Activated T-cell treated with anti-CD3 and anti-CD28 coated beads, Interleukin-2, amount 50 U/mL, for 72 hours (primary cell): ENCODE results near the gene FLRT2. TPM values are rescaled to one million over a fixed set of nuclear protein-coding genes. Genes with fewer than 3 reads are reported as not detected.

ENCODE experiments used
- ATAC-seq, 2 donors: fragments of 150-1000 bp; cut with Tn5 transposase; replicated peaks in 1 of 2; 2 replicates each; pipeline ENCODE4 v1.10.0; 2021; ENCODE audit warnings: moderate library complexity in 2 of 2, mild to moderate bottlenecking in 1 of 2
- DNase-seq, 2 donors: peaks; one replicate each; pipeline ENCODE4 v3.0.0; 2021 to 2022; ENCODE audit warnings: mixed read lengths in 1 of 2
- H3K27ac Mint-ChIP-seq: one replicate; pipeline ENCODE4 v1.8.0; 2022; ENCODE audit warnings: mild to moderate bottlenecking, moderate library complexity, mixed read lengths
- H3K27me3 Mint-ChIP-seq: one replicate; pipeline ENCODE4 v1.8.0; 2022; ENCODE audit warnings: low read depth, mixed read lengths
- H3K36me3 Mint-ChIP-seq, 2 donors: one replicate each; pipeline ENCODE4 v1.8.0; 2022; ENCODE audit warnings: mixed read lengths in 2 of 2, mild to moderate bottlenecking in 1 of 2; ENCODE audit not compliant: insufficient read depth in 2 of 2
- H3K4me1 Mint-ChIP-seq: one replicate; pipeline ENCODE4 v1.8.0; 2022; ENCODE audit warnings: low read depth, mixed read lengths
- H3K4me3 Mint-ChIP-seq, 2 donors: one replicate each; pipeline ENCODE4 v1.8.0; 2022; ENCODE audit warnings: mild to moderate bottlenecking in 2 of 2, mixed read lengths in 2 of 2, moderate library complexity in 2 of 2
- H3K9me3 Mint-ChIP-seq, 2 donors: one replicate each; pipeline ENCODE4 v1.8.0; 2022; ENCODE audit warnings: mixed read lengths in 2 of 2
- total RNA-seq, 2 donors: library from RNA; stranded (reverse); gene quantifications; one replicate each; pipeline ENCODE4 v1.2.3, GENCODE V29; 2022

The FLRT2 gene
- total RNA-seq, 2 donors from 2014 or later, result not detected

- no peak for ATAC-seq
- Mint-ChIP-seq H3K9me3 (no peaks in the 10 kb centered on the region), H3K27ac (no peak overlapping the region), H3K4me1 (peaks cover 9% of the 10 kb centered on the region), H3K27me3 (no peaks in the 10 kb centered on the region), H3K4me3 (no peak overlapping the region), H3K36me3 (no peaks in the 10 kb centered on the region)
- DNase-seq, result no peak
Observed at GRCh38 chr14:85576848-85577542, 47.1 kb downstream of the FLRT2 start.

- no peak overlapping the region for H3K27ac Mint-ChIP-seq
- H3K4me1 Mint-ChIP-seq, result peaks cover 8% of the 10 kb centered on the region
- H3K4me3 Mint-ChIP-seq, result no peak overlapping the region
- ATAC-seq (no peak), DNase-seq (no peak)
- H3K27me3 Mint-ChIP-seq, result no peaks in the 10 kb centered on the region
- H3K36me3 Mint-ChIP-seq, result no peaks in the 10 kb centered on the region
- H3K9me3 Mint-ChIP-seq, result no peaks in the 10 kb centered on the region
Observed at GRCh38 chr14:85577543-85578114, 47.7 kb downstream of the FLRT2 start.

- Mint-ChIP-seq H3K9me3 (no peaks in the 10 kb centered on the region), H3K27me3 (peaks cover 2% of the 10 kb centered on the region), H3K4me3 (no peak overlapping the region), H3K4me1 (peaks cover under 1% of the 10 kb centered on the region), H3K36me3 (no peaks in the 10 kb centered on the region), H3K27ac (no peak overlapping the region)
- no peak for DNase-seq
- no peak for ATAC-seq
Observed at GRCh38 chr14:85578357-85578756, 48.4 kb downstream of the FLRT2 start.

GRCh38 chr14:85578930-85579329, 49.0 kb downstream of the FLRT2 start:
- H3K36me3 Mint-ChIP-seq, result no peaks in the 10 kb centered on the region
- DNase-seq (no peak), ATAC-seq (no peak)
- no peaks in the 10 kb centered on the region for H3K9me3 Mint-ChIP-seq
- no peak overlapping the region for H3K27ac Mint-ChIP-seq
- no peaks in the 10 kb centered on the region for H3K4me1 Mint-ChIP-seq
- H3K4me3 Mint-ChIP-seq, result no peak overlapping the region
- peaks cover 4% of the 10 kb centered on the region for H3K27me3 Mint-ChIP-seq

- no peaks in the 10 kb centered on the region for H3K4me1 Mint-ChIP-seq
- no peaks in the 10 kb centered on the region for H3K9me3 Mint-ChIP-seq
- no peaks in the 10 kb centered on the region for H3K36me3 Mint-ChIP-seq
- peaks cover 4% of the 10 kb centered on the region for H3K27me3 Mint-ChIP-seq
- no peak for DNase-seq
- no peak for ATAC-seq
- no peak overlapping the region for H3K27ac Mint-ChIP-seq
- no peak overlapping the region for H3K4me3 Mint-ChIP-seq
Observed at GRCh38 chr14:85579942-85580341, 50.0 kb downstream of the FLRT2 start.

- H3K4me3 Mint-ChIP-seq, result no peak overlapping the region
- H3K27ac Mint-ChIP-seq, result no peak overlapping the region
- H3K9me3 Mint-ChIP-seq, result no peaks in the 10 kb centered on the region
- H3K36me3 Mint-ChIP-seq, result no peaks in the 10 kb centered on the region
- no peaks in the 10 kb centered on the region for H3K4me1 Mint-ChIP-seq
- DNase-seq, result no peak
- ATAC-seq, result no peak
- H3K27me3 Mint-ChIP-seq, result peaks cover 4% of the 10 kb centered on the region
Observed at GRCh38 chr14:85580536-85581140, 50.7 kb downstream of the FLRT2 start.

- H3K27me3 Mint-ChIP-seq, result peaks cover 4% of the 10 kb centered on the region
- no peaks in the 10 kb centered on the region for H3K4me1 Mint-ChIP-seq
- H3K27ac Mint-ChIP-seq, result no peak overlapping the region
- H3K9me3 Mint-ChIP-seq, result no peaks in the 10 kb centered on the region
- DNase-seq (no peak), ATAC-seq (no peak)
- no peaks in the 10 kb centered on the region for H3K36me3 Mint-ChIP-seq
- H3K4me3 Mint-ChIP-seq, result no peak overlapping the region
Observed at GRCh38 chr14:85581691-85582090, 51.7 kb downstream of the FLRT2 start.

- Mint-ChIP-seq H3K9me3 (no peaks in the 10 kb centered on the region), H3K27me3 (peaks cover 4% of the 10 kb centered on the region), H3K4me3 (no peak overlapping the region), H3K4me1 (peaks cover 4% of the 10 kb centered on the region), H3K27ac (no peak overlapping the region), H3K36me3 (no peaks in the 10 kb centered on the region)
- ATAC-seq (no peak), DNase-seq (no peak)
Observed at GRCh38 chr14:85583380-85583779, 53.4 kb downstream of the FLRT2 start.

GRCh38 chr14:85584481-85584880, 54.5 kb downstream of the FLRT2 start:
- peaks cover 4% of the 10 kb centered on the region for H3K4me1 Mint-ChIP-seq
- no peak for ATAC-seq
- peaks cover 4% of the 10 kb centered on the region for H3K27me3 Mint-ChIP-seq
- H3K4me3 Mint-ChIP-seq, result no peak overlapping the region
- no peak for DNase-seq
- no peak overlapping the region for H3K27ac Mint-ChIP-seq
- H3K9me3 Mint-ChIP-seq, result peaks cover 0 to 2% of the 10 kb centered on the region in 2 donors
- H3K36me3 Mint-ChIP-seq, result no peaks in the 10 kb centered on the region

- H3K27me3 Mint-ChIP-seq, result peaks cover 4% of the 10 kb centered on the region
- H3K9me3 Mint-ChIP-seq, result peaks cover 2 to 4% of the 10 kb centered on the region in 2 donors
- H3K4me1 Mint-ChIP-seq, result peaks cover 4% of the 10 kb centered on the region
- no peak for ATAC-seq
- H3K4me3 Mint-ChIP-seq, result no peak overlapping the region
- no peaks in the 10 kb centered on the region for H3K36me3 Mint-ChIP-seq
- no peak for DNase-seq
- H3K27ac Mint-ChIP-seq, result no peak overlapping the region
Observed at GRCh38 chr14:85587151-85587711, 57.3 kb downstream of the FLRT2 start.

GRCh38 chr14:85590784-85591183, 60.8 kb downstream of the FLRT2 start:
- Mint-ChIP-seq H3K27ac (no peak overlapping the region), H3K4me3 (no peak overlapping the region), H3K4me1 (peaks cover 4% of the 10 kb centered on the region), H3K36me3 (no peaks in the 10 kb centered on the region), H3K27me3 (no peaks in the 10 kb centered on the region), H3K9me3 (peaks cover 2 to 4% of the 10 kb centered on the region in 2 donors)
- ATAC-seq, result no peak
- no peak for DNase-seq

GRCh38 chr14:85594217-85594616, 64.3 kb downstream of the FLRT2 start:
- Mint-ChIP-seq H3K27ac (no peak overlapping the region), H3K9me3 (peaks cover 2% of the 10 kb centered on the region in 2 donors), H3K36me3 (no peaks in the 10 kb centered on the region)

GRCh38 chr14:85595981-85596380, 66.0 kb downstream of the FLRT2 start:
- H3K9me3 Mint-ChIP-seq, result peaks cover 1 to 2% of the 10 kb centered on the region in 2 donors
- H3K27me3 Mint-ChIP-seq, result no peaks in the 10 kb centered on the region
- no peaks in the 10 kb centered on the region for H3K4me1 Mint-ChIP-seq
- H3K36me3 Mint-ChIP-seq, result no peaks in the 10 kb centered on the region
- no peak overlapping the region for H3K27ac Mint-ChIP-seq
- H3K4me3 Mint-ChIP-seq, result no peak overlapping the region
- no peak for DNase-seq
- no peak for ATAC-seq

More at GRCh38 chr14:85594217-85594616, 64.3 kb downstream of the FLRT2 start:
- no peaks in the 10 kb centered on the region for H3K4me1 Mint-ChIP-seq
- H3K4me3 Mint-ChIP-seq, result no peak overlapping the region
- no peak for DNase-seq
- ATAC-seq, result no peak
- H3K27me3 Mint-ChIP-seq, result no peaks in the 10 kb centered on the region
